ENCODE data around the gene LRP1B. TPM values are rescaled to one million over a fixed set of nuclear protein-coding genes. Genes with fewer than 3 reads are reported as not detected.

Gene LRP1B
- total and polyA plus RNA-seq, 2 of the 8 experiments (the other 6 are each of a cell fraction or from before 2014, with no cell fraction given): 0.03 TPM; not detected in 1

GRCh38 chr2:141438536-141438935 is 692.3 kb downstream of the LRP1B start (continued):
- TF ChIP-seq CTCF (IDR thresholded peaks at IDR 0.05; ENCODE audit: control extremely low read depth in 1 of 3, insufficient read depth in 1 of 3, low read depth in 1 of 3, low read length in 3 of 3) (no peak), TEAD4 (IDR thresholded peaks at IDR 0.05; ENCODE audit: low read depth, low read length) (no peak), KDM5A (IDR thresholded peaks at IDR 0.05; ENCODE audit: low read length) (no peak), MAFK (IDR thresholded peaks at IDR 0.05; ENCODE audit: low read depth, low read length) (no peak), RBBP5 (IDR thresholded peaks at IDR 0.05; ENCODE audit: borderline replicate concordance, low read depth, low read length) (no peak)

Data from H1 (cell line).